Measurements from ENCODE around the gene ZNF511.

- no peak for TF ChIP-seq POLR2A (IDR thresholded peaks at IDR 0.05; ENCODE audit: low read length)
- no peak for TF ChIP-seq GATA1 (IDR thresholded peaks at IDR 0.05; ENCODE audit: low read depth, low read length)
Observed at GRCh38 chr10:133361773-133362441, 53.2 kb downstream of the ZNF511 start.
